ENCODE data around the gene ST6GALNAC5.

Gene ST6GALNAC5

GRCh38 chr1:77056525-77056924, 189.2 kb downstream of the ST6GALNAC5 start:
- no peak for DNase-seq

GRCh38 chr1:77057994-77058585, 190.8 kb downstream of the ST6GALNAC5 start:
- DNase-seq: no peak

DNA sequence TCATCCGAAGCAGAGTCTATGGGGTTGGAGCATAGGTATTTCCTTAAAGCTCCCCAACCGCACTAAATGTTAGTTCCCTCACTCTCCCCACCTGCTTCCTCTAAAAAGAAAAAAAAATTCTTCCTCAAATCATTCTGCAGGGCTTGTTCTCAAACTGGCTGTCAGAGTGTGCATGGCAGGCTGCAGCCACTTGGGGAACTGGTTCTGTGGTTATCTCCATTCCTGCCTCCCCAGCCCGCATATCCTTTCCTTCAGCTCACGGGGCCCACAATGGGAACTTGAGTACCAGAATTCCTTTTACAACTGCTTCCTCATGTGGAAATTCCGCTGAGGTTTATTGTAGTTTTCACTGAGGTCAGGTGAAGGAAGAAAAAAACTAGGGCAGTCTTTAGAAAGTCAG, 192.7 kb downstream of the ST6GALNAC5 start:
- DNase-seq: no peak

GRCh38 chr1:77061162-77061561, 193.9 kb downstream of the ST6GALNAC5 start:
- no peak for DNase-seq

GRCh38 chr1:77063118-77063517, 195.8 kb downstream of the ST6GALNAC5 start:
- DNase-seq: no peak

- DNase-seq: no peak
Observed at GRCh38 chr1:77064246-77064645, 197.0 kb downstream of the ST6GALNAC5 start.

DNA sequence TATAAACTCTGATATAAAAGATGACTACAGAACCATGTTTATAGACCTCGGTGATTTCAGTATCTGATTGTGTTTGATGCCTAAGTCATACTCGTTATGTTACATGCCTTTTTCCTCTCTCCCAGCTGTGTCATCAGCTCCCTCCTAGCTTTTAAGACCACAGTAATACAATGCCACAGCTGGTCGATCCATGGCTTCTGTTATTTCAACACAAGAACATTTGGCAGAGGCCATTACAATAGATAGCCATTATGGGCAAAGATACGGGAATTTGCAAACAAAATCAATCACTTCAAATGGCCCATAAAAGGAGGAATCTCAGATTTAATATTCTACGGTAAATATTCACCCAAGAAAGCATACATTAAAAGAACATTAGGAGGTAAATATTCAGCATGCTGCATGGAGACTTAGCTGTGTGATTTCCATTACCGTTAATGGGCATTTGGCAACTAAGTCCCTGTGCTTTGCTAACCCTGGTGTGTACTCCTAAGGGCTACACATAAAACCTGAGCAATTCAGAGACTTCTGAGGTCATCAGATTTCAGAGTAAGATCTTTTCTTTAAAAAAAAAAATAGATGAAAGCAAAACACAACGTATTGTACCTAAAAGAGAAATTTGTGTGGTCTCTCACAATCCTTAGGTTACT, 198.5 kb downstream of the ST6GALNAC5 start:
- DNase-seq: peak; percentile 84

GRCh38 chr1:77068013-77068412, 200.7 kb downstream of the ST6GALNAC5 start:
- DNase-seq: peak; percentile 18

- no peak for DNase-seq
Observed at GRCh38 chr1:77076759-77077158, 209.5 kb downstream of the ST6GALNAC5 start.

DNA sequence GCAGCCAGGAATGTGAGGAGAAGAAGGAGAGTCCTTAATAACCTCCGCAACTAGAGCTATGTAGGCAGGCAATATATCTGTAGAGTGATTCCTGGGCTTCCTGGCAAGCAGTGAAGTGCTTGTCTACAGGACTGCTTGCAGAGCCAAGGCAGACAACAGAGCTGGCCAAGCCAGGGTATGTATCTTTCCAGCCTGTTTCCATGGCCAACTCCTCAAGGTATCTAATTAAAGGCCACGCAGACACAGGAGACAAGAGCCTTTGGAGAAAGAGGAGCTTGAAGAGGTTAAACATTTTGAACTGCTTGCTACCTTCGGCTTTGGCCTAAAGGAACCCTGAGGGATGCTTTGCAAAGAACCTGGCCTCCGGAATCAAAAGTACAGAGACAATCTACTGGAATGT, 214.6 kb downstream of the ST6GALNAC5 start:
- no peak for DNase-seq

GRCh38 chr1:77084457-77084856, 217.2 kb downstream of the ST6GALNAC5 start:
- no peak for DNase-seq

GRCh38 chr1:77085109-77085508, 217.8 kb downstream of the ST6GALNAC5 start:
- DNase-seq: no peak

- DNase-seq: no peak
Observed at GRCh38 chr1:77089756-77090155, 222.5 kb downstream of the ST6GALNAC5 start.

DNA sequence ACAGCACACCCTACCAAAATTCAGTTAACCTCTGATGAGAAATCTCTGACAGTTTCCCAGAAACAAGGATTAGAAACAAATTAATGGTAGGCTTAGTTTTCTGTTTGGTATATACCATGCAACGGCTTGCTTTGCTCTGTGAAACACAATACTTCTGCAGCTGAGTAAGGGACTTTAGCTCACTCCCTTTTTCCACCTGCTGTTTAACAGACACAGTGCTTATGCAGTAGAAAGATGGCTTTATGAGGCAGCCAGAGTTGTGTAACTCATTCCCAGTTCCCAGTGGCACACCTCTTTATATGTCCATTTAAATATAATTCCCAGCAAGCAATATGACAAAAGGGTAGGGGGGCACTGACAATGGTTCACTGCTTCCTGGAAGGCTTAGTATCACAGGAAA, 228.0 kb downstream of the ST6GALNAC5 start:
- DNase-seq: peak; percentile 2

GRCh38 chr1:77096496-77097255, 229.4 kb downstream of the ST6GALNAC5 start:
- DNase-seq: no peak

GRCh38 chr1:77100875-77101274, 233.6 kb downstream of the ST6GALNAC5 start:
- DNase-seq: no peak

DNA sequence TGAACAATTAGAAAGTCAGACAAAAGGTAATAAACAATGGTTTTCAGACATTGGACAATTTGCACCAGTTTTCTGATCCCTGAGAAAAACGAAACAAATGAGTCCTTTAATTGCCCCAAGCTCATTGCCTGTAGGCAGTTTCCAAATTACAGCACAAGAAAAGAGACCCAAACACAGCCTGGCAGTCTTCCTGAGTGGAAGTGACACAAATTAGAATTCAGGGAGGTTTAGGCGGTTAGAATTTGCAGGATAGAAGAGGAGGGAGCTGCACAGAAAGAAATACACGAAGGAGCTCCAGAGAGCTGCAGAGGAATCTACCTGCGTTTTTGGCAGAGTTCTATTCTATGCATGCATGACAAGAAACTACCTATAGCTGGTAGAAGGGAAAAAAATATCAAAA, 236.2 kb downstream of the ST6GALNAC5 start:
- no peak for DNase-seq

GRCh38 chr1:77104672-77105071, 237.4 kb downstream of the ST6GALNAC5 start:
- DNase-seq: no peak
